ENCODE results near the gene ZNF469.

Gene ZNF469

GRCh38 chr16:88428156-88428555 is 45.4 kb downstream of the ZNF469 start:
- no peaks in the 10 kb centered on the region for H3K9me3 ChIP-seq (ENCODE audit: control insufficient read depth, low read length)
- peaks cover 4% of the 10 kb centered on the region for H3K4me1 ChIP-seq (ENCODE audit: control insufficient read depth, insufficient read depth, low read length)
- H3K4me3 ChIP-seq (ENCODE audit: low read length), result no peak overlapping the region
- H3K9ac ChIP-seq (ENCODE audit: low read length), result no peak overlapping the region
- H3K36me3 ChIP-seq (ENCODE audit: control insufficient read depth, insufficient read depth, low read length, severe bottlenecking), result peaks cover 4% of the 10 kb centered on the region
- DNase-seq (ENCODE audit: low read depth), result no peak
- H3K27me3 ChIP-seq (replicated peaks; ENCODE audit: control insufficient read depth, insufficient read depth, low read length), result no peaks in the 10 kb centered on the region

DNA sequence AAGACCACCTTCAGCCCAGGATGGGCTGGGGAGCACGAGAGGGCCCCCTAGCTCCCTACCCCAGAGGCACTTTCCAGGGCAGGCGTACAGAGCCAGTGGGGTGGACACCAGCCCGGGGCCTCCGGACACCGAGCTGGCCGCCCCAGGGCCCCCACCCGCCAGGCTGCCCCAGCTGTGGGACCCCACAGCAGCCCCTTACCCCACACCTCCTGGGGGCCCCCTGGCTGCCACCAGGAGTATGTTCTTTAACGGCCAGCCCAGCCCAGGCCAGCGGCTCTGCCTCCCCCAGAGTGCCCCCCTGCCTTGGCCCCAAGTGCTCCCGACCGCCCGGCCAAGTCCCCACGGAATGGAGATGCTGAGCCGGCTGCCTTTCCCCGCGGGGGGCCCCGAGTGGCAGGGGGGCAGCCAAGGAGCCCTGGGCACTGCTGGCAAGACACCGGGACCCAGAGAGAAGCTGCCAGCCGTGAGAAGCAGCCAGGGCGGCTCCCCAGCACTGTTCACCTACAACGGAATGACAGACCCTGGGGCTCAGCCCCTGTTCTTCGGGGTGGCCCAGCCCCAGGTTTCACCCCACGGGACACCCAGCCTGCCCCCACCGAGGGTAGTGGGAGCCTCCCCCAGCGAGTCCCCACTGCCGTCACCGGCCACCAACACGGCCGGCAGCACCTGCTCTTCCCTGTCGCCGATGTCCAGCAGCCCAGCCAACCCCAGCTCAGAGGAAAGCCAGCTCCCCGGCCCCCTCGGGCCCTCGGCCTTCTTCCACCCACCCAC is 46.0 kb downstream of the ZNF469 start:
- DNase-seq (ENCODE audit: low read depth), result no peak
- H3K4me1 ChIP-seq (ENCODE audit: control insufficient read depth, insufficient read depth, low read length), result peaks cover 4% of the 10 kb centered on the region
- no peak overlapping the region for H3K4me3 ChIP-seq (ENCODE audit: low read length)
- no peak overlapping the region for H3K9ac ChIP-seq (ENCODE audit: low read length)
- no peaks in the 10 kb centered on the region for H3K9me3 ChIP-seq (ENCODE audit: control insufficient read depth, low read length)
- H3K36me3 ChIP-seq (ENCODE audit: control insufficient read depth, insufficient read depth, low read length, severe bottlenecking), result peaks cover 4% of the 10 kb centered on the region
- no peaks in the 10 kb centered on the region for H3K27me3 ChIP-seq (replicated peaks; ENCODE audit: control insufficient read depth, insufficient read depth, low read length)

- H3K36me3 ChIP-seq (ENCODE audit: control insufficient read depth, insufficient read depth, low read length, severe bottlenecking), result peaks cover 4% of the 10 kb centered on the region
- no peak for DNase-seq (ENCODE audit: low read depth)
- no peak overlapping the region for H3K4me3 ChIP-seq (ENCODE audit: low read length)
- H3K9me3 ChIP-seq (ENCODE audit: control insufficient read depth, low read length), result no peaks in the 10 kb centered on the region
- no peaks in the 10 kb centered on the region for H3K27me3 ChIP-seq (replicated peaks; ENCODE audit: control insufficient read depth, insufficient read depth, low read length)
- peak overlapping the region; percentile 81 for H3K9ac ChIP-seq (ENCODE audit: low read length)
- peaks cover 4% of the 10 kb centered on the region for H3K4me1 ChIP-seq (ENCODE audit: control insufficient read depth, insufficient read depth, low read length)
Measured at GRCh38 chr16:88429387-88430184, 46.8 kb downstream of the ZNF469 start.

DNA sequence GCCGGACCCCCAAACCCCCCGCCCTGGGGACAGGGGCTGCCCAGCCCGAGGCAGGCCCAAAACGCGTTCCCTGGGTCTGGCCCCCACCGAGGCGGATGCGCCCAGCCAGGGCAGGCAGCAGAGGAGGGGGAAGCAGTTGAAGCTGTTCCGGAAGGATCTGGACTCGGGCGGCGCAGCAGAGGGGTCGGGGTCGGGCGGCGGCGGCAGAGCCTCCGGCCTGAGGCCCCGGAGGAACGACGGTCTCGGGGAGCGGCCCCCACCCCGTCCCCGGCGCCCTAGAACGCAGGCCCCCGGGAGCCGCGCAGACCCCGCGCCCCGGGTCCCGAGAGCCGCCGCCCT is 47.4 kb downstream of the ZNF469 start:
- H3K27me3 ChIP-seq (replicated peaks; ENCODE audit: control insufficient read depth, insufficient read depth, low read length), result no peaks in the 10 kb centered on the region

GRCh38 chr16:88430524-88431446 is 48.0 kb downstream of the ZNF469 start:
- H3K27me3 ChIP-seq (replicated peaks; ENCODE audit: control insufficient read depth, insufficient read depth, low read length), result no peaks in the 10 kb centered on the region
- H3K4me3 ChIP-seq (ENCODE audit: low read length), result peak overlapping the region; percentile 65
- no peaks in the 10 kb centered on the region for H3K36me3 ChIP-seq (ENCODE audit: control insufficient read depth, insufficient read depth, low read length, severe bottlenecking)
- no peak for DNase-seq (ENCODE audit: low read depth)
- H3K9ac ChIP-seq (ENCODE audit: low read length), result peak overlapping the region; percentile 81
- peaks cover 4% of the 10 kb centered on the region for H3K4me1 ChIP-seq (ENCODE audit: control insufficient read depth, insufficient read depth, low read length)
- no peaks in the 10 kb centered on the region for H3K9me3 ChIP-seq (ENCODE audit: control insufficient read depth, low read length)

More for the DNA sequence above, 47.4 kb downstream of the ZNF469 start:
- Histone ChIP-seq H3K9me3 (ENCODE audit: control insufficient read depth, low read length) (no peaks in the 10 kb centered on the region), H3K9ac (ENCODE audit: low read length) (peak overlapping the region; percentile 81), H3K36me3 (ENCODE audit: control insufficient read depth, insufficient read depth, low read length, severe bottlenecking) (peaks cover 3% of the 10 kb centered on the region), H3K4me1 (ENCODE audit: control insufficient read depth, insufficient read depth, low read length) (peaks cover 4% of the 10 kb centered on the region), H3K4me3 (ENCODE audit: low read length) (no peak overlapping the region)
- no peak for DNase-seq (ENCODE audit: low read depth)

DNA sequence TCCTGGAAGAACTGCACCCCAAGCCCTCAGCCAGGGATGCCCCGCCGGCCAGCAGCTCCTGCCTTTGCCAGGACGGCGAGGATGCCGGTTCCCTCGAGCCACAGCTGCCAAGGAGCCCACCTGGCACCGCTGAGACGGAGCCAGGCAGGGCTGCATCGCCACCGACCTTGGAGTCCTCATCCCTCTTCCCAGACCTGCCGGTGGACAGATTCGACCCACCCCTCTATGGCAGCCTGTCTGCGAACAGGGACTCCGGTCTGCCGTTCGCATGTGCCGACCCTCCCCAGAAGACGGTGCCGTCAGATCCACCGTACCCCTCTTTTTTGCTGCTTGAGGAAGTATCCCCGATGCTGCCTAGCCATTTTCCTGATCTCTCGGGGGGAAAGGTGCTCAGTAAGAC is 48.9 kb downstream of the ZNF469 start:
- Histone ChIP-seq H3K9me3 (ENCODE audit: control insufficient read depth, low read length) (no peaks in the 10 kb centered on the region), H3K36me3 (ENCODE audit: control insufficient read depth, insufficient read depth, low read length, severe bottlenecking) (no peaks in the 10 kb centered on the region), H3K27me3 (replicated peaks; ENCODE audit: control insufficient read depth, insufficient read depth, low read length) (no peaks in the 10 kb centered on the region), H3K9ac (ENCODE audit: low read length) (peak overlapping the region; percentile 81), H3K4me1 (ENCODE audit: control insufficient read depth, insufficient read depth, low read length) (peaks cover 4% of the 10 kb centered on the region), H3K4me3 (ENCODE audit: low read length) (no peak overlapping the region)
- DNase-seq (ENCODE audit: low read depth), result no peak

- Histone ChIP-seq H3K27me3 (replicated peaks; ENCODE audit: control insufficient read depth, insufficient read depth, low read length) (no peaks in the 10 kb centered on the region), H3K9me3 (ENCODE audit: control insufficient read depth, low read length) (no peaks in the 10 kb centered on the region), H3K4me3 (ENCODE audit: low read length) (no peak overlapping the region), H3K9ac (ENCODE audit: low read length) (no peak overlapping the region), H3K36me3 (ENCODE audit: control insufficient read depth, insufficient read depth, low read length, severe bottlenecking) (no peaks in the 10 kb centered on the region), H3K4me1 (ENCODE audit: control insufficient read depth, insufficient read depth, low read length) (peaks cover 4% of the 10 kb centered on the region)
- no peak for DNase-seq (ENCODE audit: low read depth)
Measured at GRCh38 chr16:88432174-88432573, 49.4 kb downstream of the ZNF469 start.
